Thyroid gland (tissue), 4 donors: Measurements from ENCODE around the gene CA10.

Experiments used
- CTCF ChIP-seq, 6 experiments: fragments of 200-600 bp in 3 of 6; fragments of 450-650 bp in 3 of 6; sonication (generic) in 3 of 6; IDR thresholded peaks; one replicate each; pipeline ENCODE4 v1.5.1; 2016 to 2019; ENCODE audit warnings: antibody characterized with exemption in 6 of 6, mild to moderate bottlenecking in 2 of 6, inconsistent platforms in 1 of 6, moderate library complexity in 1 of 6
- POLR2A ChIP-seq, 2 donors: fragments of 450-650 bp; IDR thresholded peaks; one replicate each; pipeline ENCODE4 v1.6.1; 2017; ENCODE audit warnings: antibody characterized with exemption in 2 of 2, mild to moderate bottlenecking in 2 of 2, moderate library complexity in 1 of 2

DNA sequence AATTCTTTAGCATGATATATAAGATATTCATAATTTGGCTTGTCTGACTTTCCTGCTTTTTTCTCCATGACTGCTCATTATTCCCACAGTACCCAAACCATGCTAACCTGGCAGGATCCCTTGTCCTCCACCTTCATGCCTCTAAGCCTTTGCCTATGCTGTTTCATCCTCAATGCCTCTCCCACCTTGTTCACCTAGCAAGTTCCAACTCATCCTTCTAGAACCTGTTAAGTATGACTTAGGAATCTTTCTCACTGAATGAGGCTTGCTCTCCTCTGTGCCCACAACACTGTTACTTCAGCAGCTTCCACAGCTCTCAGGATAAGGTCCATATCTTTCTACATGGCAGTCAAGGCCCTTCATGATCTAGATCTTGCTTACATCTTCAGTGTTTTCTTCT lies 34.0 kb downstream of the CA10 start:
- TF ChIP-seq POLR2A (IDR thresholded peaks at IDR 0.05), result no peak
- TF ChIP-seq CTCF (IDR thresholded peaks at IDR 0.05), result no peak
